Sigmoid colon (tissue), 7 donors: ENCODE measurements around the gene TRAP1. TPM values are rescaled to one million over a fixed set of nuclear protein-coding genes. Genes with fewer than 3 reads are reported as not detected.

Experiments used
- DNase-seq: peaks from one replicate; pipeline ENCODE4 v3.0.0-alpha.2; 2019
- H3K27ac ChIP-seq, 4 donors: fragments of 200-600 bp; sonication (generic); one replicate each; pipeline ENCODE4 v1.5.1; 2016 to 2019; ENCODE audit warnings: mild to moderate bottlenecking in 1 of 4
- H3K27me3 ChIP-seq, 3 donors: fragments of 200-600 bp; sonication (generic); one replicate each; pipeline ENCODE4 v1.5.1; 2019; ENCODE audit warnings: mild to moderate bottlenecking in 1 of 3
- H3K36me3 ChIP-seq, 4 donors: fragments of 200-600 bp; sonication (generic); one replicate each; pipeline ENCODE4 v1.5.1; 2016 to 2019
- H3K4me1 ChIP-seq, 4 donors: fragments of 200-600 bp; sonication (generic); one replicate each; pipeline ENCODE4 v1.5.1; 2017 to 2019
- H3K4me3 ChIP-seq, 4 donors: fragments of 200-600 bp; sonication (generic); one replicate each; pipeline ENCODE4 v1.5.1; 2017 to 2019; ENCODE audit warnings: mild to moderate bottlenecking in 2 of 4, moderate library complexity in 1 of 4
- H3K9me3 ChIP-seq, 4 donors: fragments of 200-600 bp in 3 of 4; sonication (generic) in 3 of 4; one replicate each; pipeline versions ENCODE4 v1.5.1 to v1.6.1; 2013 to 2019
- EP300 ChIP-seq, 4 donors: sonication (generic); formaldehyde crosslinking; IDR thresholded peaks; one replicate each; pipeline ENCODE4 v1.6.1; 2017; ENCODE audit warnings: antibody characterized with exemption in 4 of 4
- POLR2A ChIP-seq, 2 donors: fragments of 450-650 bp; IDR thresholded peaks; one replicate each; pipeline ENCODE4 v1.6.1; 2016; ENCODE audit warnings: antibody characterized with exemption in 2 of 2, mild to moderate bottlenecking in 2 of 2, moderate library complexity in 2 of 2
- POLR2AphosphoS5 ChIP-seq, 4 donors: sonication (generic); formaldehyde crosslinking; IDR thresholded peaks; one replicate each; pipeline ENCODE4 v1.6.1; 2017; ENCODE audit warnings: antibody characterized with exemption in 4 of 4
- WGBS, 2 donors: extraction: QIAGEN DNeasy Blood & Tissue Kit; methylation state at CpG; one replicate each; pipeline ENCODE4 v1.1.7; 2013; 5-methylcytosine and 5-hydroxymethylcytosine counted together
- intact Hi-C: fragments of 100-400 bp; cut with DNase I; formaldehyde crosslinking; loops from one replicate; pipeline ENCODE4 v1.15.1; 2023
- polyA plus RNA-seq, 3 donors: library from polyadenylated mRNA; stranded (reverse); fragments of 200-250 nt; gene quantifications; one replicate each; pipeline ENCODE4 v1.2.3, GENCODE V29; 2013
- total RNA-seq, 4 donors: library from RNA; depleted of rRNA; stranded (reverse); fragments of >200 nt; gene quantifications; one replicate each; pipeline ENCODE4 v1.1.0, GENCODE V29; 2016
- TF ChIP-seq, protein P1 (sequence below), 4 experiments: fragments of 450-650 bp in 3 of 4; fragments of 200-600 bp in 1 of 4; IDR thresholded peaks; one replicate each; pipeline ENCODE4 v1.5.1; 2016 to 2019; ENCODE audit warnings: antibody characterized with exemption in 4 of 4, mild to moderate bottlenecking in 3 of 4, moderate library complexity in 2 of 4
- donor health status: healthy with polysubstance abuse.
- donor health status: Bipolar disorder and iron deficiency.
- donor health status: healthy.

TRAP1 gene
- total and polyA plus RNA-seq, 7 donors: 17.4 to 64.9 (median 45.6) TPM

DNA sequence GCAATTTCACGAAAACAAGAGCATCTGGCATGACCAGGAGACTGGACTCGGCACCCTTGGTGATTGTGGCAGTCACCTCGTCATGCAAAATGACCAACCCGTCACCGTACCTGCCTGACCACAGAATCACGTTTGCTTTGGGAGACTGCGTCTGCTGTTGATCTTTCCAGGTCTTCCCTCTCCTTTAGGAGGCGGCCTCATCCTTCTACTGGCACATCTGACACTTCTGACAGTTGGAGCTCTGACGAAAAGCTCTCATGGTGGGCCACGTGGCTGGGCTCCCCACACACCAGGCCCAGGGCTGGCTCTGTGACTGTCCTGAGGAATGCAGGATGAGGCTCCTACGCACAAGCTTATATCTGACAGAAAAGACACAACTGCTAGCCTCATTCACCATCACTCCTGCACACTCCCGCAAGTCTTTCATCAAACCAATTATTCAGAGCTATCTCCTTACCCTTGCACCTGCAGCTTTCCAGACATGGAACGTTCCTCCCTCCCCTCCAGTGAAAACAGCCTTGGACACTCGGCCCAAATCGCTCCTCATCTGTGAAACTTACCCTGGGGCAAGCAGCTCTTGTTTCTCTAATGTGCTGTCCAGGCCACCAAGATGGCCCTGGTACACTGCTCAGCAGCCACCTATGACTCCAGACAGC, 3.6 kb downstream of the TRAP1 start:
- intact Hi-C loops: no loop called here
- no peak for TF ChIP-seq POLR2A (IDR thresholded peaks at IDR 0.05)
- no peak for TF ChIP-seq POLR2AphosphoS5 (IDR thresholded peaks at IDR 0.05)
- no peak for TF ChIP-seq EP300 (IDR thresholded peaks at IDR 0.05)
- TF ChIP-seq, protein P1, sequence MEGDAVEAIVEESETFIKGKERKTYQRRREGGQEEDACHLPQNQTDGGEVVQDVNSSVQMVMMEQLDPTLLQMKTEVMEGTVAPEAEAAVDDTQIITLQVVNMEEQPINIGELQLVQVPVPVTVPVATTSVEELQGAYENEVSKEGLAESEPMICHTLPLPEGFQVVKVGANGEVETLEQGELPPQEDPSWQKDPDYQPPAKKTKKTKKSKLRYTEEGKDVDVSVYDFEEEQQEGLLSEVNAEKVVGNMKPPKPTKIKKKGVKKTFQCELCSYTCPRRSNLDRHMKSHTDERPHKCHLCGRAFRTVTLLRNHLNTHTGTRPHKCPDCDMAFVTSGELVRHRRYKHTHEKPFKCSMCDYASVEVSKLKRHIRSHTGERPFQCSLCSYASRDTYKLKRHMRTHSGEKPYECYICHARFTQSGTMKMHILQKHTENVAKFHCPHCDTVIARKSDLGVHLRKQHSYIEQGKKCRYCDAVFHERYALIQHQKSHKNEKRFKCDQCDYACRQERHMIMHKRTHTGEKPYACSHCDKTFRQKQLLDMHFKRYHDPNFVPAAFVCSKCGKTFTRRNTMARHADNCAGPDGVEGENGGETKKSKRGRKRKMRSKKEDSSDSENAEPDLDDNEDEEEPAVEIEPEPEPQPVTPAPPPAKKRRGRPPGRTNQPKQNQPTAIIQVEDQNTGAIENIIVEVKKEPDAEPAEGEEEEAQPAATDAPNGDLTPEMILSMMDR (IDR thresholded peaks at IDR 0.05): no peak
- no peak for DNase-seq
- 94% methylated on average over 15 of the region's 15 CpGs for WGBS, 2 donors
- no peak overlapping the region for H3K27ac ChIP-seq
- H3K4me1 ChIP-seq: peaks cover 0 to 17% (median 10%) of the 10 kb centered on the region in 4 donors
- no peak overlapping the region for H3K4me3 ChIP-seq
- H3K9me3 ChIP-seq: no peaks in the 10 kb centered on the region
- no peaks in the 10 kb centered on the region for H3K27me3 ChIP-seq
- H3K36me3 ChIP-seq: peaks cover 0 to 11% (median 0%) of the 10 kb centered on the region in 4 donors

DNA sequence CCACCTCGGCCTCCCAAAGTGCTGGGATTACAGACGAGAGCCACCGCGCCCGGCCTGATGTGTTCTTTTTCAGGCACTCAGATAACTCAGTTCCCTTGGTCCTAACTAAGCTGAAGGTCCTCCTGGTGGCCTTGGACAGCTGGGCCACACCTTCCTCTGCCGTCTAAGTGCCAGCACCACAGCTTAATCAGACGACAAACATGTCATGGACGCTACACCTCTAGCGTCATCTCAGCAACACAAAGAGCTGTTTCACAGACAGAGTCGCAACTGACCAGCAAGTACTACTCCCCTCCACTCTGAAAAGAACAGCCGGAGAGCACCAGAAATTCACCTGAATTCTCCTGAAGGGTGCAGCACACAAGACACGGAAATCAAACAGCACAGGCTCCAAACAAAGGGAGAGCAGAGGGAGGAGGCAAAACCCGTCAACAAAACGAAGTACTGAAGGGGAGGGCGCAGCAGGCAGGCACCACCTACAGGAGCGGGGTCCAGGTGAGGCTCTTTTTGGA, 4.4 kb downstream of the TRAP1 start:
- WGBS, 2 donors: 85 to 91% methylated on average over 16 of the region's 16 CpGs
- H3K4me3 ChIP-seq: no peak overlapping the region
- H3K27me3 ChIP-seq: no peaks in the 10 kb centered on the region
- intact Hi-C loops: no loop called here
- H3K27ac ChIP-seq: no peak overlapping the region
- TF ChIP-seq POLR2A (IDR thresholded peaks at IDR 0.05) (no peak), POLR2AphosphoS5 (IDR thresholded peaks at IDR 0.05) (no peak), EP300 (IDR thresholded peaks at IDR 0.05) (no peak)
- TF ChIP-seq, protein P1 (IDR thresholded peaks at IDR 0.05): no peak
- no peaks in the 10 kb centered on the region for H3K9me3 ChIP-seq
- H3K36me3 ChIP-seq: peaks cover 0 to 11% (median 0%) of the 10 kb centered on the region in 4 donors
- H3K4me1 ChIP-seq: peaks cover 0 to 12% (median 5%) of the 10 kb centered on the region in 4 donors
- no peak for DNase-seq

DNA sequence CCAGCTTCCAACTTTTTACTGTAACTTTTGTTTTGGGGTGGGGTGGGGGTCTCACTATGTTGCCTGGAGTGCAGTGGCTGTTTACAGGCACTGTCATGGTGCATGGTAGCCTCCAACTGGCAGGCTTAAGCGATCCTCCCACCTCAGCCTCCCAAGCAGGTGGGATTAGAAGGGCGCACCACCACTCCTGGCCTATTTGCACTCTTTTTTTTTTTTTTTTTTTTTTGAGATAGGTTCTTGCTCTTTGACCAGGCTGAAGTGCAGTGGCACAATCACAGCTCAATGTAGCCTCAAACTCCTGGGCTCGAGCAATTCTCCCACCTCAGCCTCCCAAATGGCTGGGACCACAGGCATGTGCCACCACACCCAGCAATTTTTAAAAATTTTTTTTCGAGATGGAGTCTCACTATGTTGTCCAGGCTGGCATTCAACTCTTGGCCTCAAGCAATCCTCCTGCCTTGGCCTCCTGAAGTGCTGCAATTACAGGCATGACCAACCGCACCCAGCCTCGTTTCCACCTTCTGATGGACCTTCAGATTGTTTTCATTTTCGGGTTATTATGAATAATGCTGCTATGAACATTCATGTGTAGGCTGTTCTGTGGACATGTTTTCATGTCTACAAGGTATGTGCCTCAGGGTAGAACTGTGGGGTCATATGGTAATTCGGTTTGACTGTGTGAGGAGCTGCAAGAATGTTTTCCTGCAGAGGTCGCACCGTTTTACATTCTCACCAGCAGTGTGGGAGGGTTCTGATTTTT, 10.9 kb downstream of the TRAP1 start:
- TF ChIP-seq POLR2AphosphoS5 (IDR thresholded peaks at IDR 0.05): no peak
- TF ChIP-seq EP300 (IDR thresholded peaks at IDR 0.05): no peak
- TF ChIP-seq POLR2A (IDR thresholded peaks at IDR 0.05): no peak
- TF ChIP-seq, protein P1 (IDR thresholded peaks at IDR 0.05): no peak
- WGBS, 2 donors: 92 to 94% methylated on average over 10 of the region's 10 CpGs
- no peak for DNase-seq
- no peaks in the 10 kb centered on the region for H3K27me3 ChIP-seq
- no peak overlapping the region for H3K27ac ChIP-seq
- H3K36me3 ChIP-seq: peaks cover 0 to 8% (median 0%) of the 10 kb centered on the region in 4 donors
- H3K4me1 ChIP-seq: no peaks in the 10 kb centered on the region
- no peaks in the 10 kb centered on the region for H3K9me3 ChIP-seq
- no peak overlapping the region for H3K4me3 ChIP-seq
- intact Hi-C loops: no loop called here

GRCh38 chr16:3702082-3702481, 15.2 kb downstream of the TRAP1 start:
- WGBS, 2 donors: 95 to 97% methylated on average over 7 of the region's 7 CpGs
- no peak for DNase-seq
- Histone ChIP-seq H3K4me1 (no peaks in the 10 kb centered on the region), H3K4me3 (no peak overlapping the region), H3K27me3 (no peaks in the 10 kb centered on the region), H3K9me3 (no peaks in the 10 kb centered on the region), H3K36me3 (peaks cover 0 to 8% (median 0%) of the 10 kb centered on the region in 4 donors), H3K27ac (no peak overlapping the region)
- TF ChIP-seq, protein P1 (IDR thresholded peaks at IDR 0.05): no peak
- TF ChIP-seq POLR2AphosphoS5 (IDR thresholded peaks at IDR 0.05): no peak
- no peak for TF ChIP-seq EP300 (IDR thresholded peaks at IDR 0.05)
- TF ChIP-seq POLR2A (IDR thresholded peaks at IDR 0.05): no peak
- intact Hi-C loops: no loop called here
